Activated CD4-positive, alpha-beta memory T cell treated with anti-CD3 and anti-CD28 coated beads for 36 hours (primary cell): ENCODE results near the gene ZC3H12C. TPM values are rescaled to one million over a fixed set of nuclear protein-coding genes. Genes with fewer than 3 reads are reported as not detected.

ENCODE experiments used
- CTCF ChIA-PET: fragments of 350-600 bp; sonication (Branson Sonifier 250); formaldehyde crosslinking; loops from one replicate; lab custom pipeline; 2021; ENCODE audit warnings: antibody characterized with exemption, inconsistent platforms; lab: Charles Lee
- POLR2A ChIA-PET: fragments of 350-600 bp; sonication (Branson Sonifier 250); formaldehyde crosslinking; loops from one replicate; lab custom pipeline; 2021; ENCODE audit warnings: antibody characterized with exemption; lab: Charles Lee
- DNase-seq: peaks from one replicate; pipeline ENCODE4 v3.0.0-alpha.2; 2020
- H3K27ac Mint-ChIP-seq: one replicate; pipeline ENCODE4 v1.8.0; 2021; ENCODE audit warnings: mixed read lengths
- H3K27me3 Mint-ChIP-seq: one replicate; pipeline ENCODE4 v1.8.0; 2021; ENCODE audit warnings: mixed read lengths
- H3K36me3 Mint-ChIP-seq: one replicate; pipeline ENCODE4 v1.8.0; 2021; ENCODE audit warnings: mixed read lengths
- H3K4me1 Mint-ChIP-seq: one replicate; pipeline ENCODE4 v1.8.0; 2021; ENCODE audit warnings: low read depth, mixed read lengths
- H3K4me3 Mint-ChIP-seq: one replicate; pipeline ENCODE4 v1.8.0; 2021; ENCODE audit warnings: mild to moderate bottlenecking, mixed read lengths
- H3K9me3 Mint-ChIP-seq: one replicate; pipeline ENCODE4 v1.8.0; 2021; ENCODE audit warnings: mixed read lengths
- intact Hi-C: fragments of 100-400 bp; cut with micrococcal nuclease; formaldehyde crosslinking; loops from one replicate; pipeline ENCODE4 v1.15.1; 2023
- total RNA-seq, 2 experiments: library from RNA; stranded (reverse); gene quantifications; one replicate each; pipeline ENCODE4 v1.2.3, GENCODE V29; 2021

The ZC3H12C gene
- under 1 TPM; 0.46 to 0.69 TPM for total RNA-seq

GRCh38 chr11:110092515-110093406, at the start of gene ZC3H12C:
TSS of gene ZC3H12C (plus strand) at chr11:110093392. CDS start at chr11:110093412, 20 bp downstream.
- no peak within 1 kb of the TSS for H3K27ac Mint-ChIP-seq
- no peaks in the 10 kb centered on the region for H3K9me3 Mint-ChIP-seq

DNA sequence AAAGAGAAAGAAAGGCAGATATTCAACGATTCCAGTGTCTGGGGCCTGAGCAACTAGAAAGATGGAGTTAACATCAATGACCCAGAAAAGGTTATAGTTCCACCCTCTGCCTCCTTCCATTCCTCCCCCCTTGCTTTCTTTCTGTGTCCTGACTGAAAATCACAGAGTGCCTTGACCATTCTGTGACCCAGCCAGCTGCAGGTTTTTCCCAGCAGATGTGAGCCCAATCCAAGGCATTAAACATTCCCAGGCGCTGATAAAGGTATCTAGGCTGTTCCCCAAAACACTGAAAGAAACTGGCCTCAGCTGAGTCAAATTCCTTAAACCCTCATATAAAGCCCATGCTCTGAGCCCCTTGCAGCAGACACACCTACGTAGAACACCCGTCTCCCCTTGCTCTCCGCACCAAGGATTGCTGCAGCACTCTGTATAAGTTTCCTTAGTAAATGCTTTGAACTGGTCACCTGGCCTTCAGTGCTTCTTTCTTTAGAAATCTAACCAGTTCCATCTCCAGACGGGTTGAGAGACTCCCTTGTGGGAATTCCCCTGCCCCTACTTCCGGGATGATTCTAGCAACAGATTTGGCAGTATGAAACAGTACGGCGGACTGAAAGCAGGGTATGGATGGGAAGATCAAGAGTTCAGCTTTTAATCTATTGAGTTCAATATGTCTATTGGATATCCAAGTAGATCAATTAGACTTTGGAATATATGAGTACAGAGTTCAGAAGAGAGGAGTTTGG, 48.8 kb upstream of the ZC3H12C start:
- no peaks in the 10 kb centered on the region for H3K9me3 Mint-ChIP-seq
- H3K4me3 Mint-ChIP-seq = no peak overlapping the region
- CTCF ChIA-PET = no interaction called here
- DNase-seq = no peak
- POLR2A ChIA-PET = no interaction called here
- no peak overlapping the region for H3K27ac Mint-ChIP-seq
- H3K36me3 Mint-ChIP-seq = no peaks in the 10 kb centered on the region
- H3K27me3 Mint-ChIP-seq = peaks cover 6% of the 10 kb centered on the region
- no peaks in the 10 kb centered on the region for H3K4me1 Mint-ChIP-seq
- intact Hi-C loops = no loop called here

More at GRCh38 chr11:110092515-110093406, at the start of gene ZC3H12C:
- no peaks in the 10 kb centered on the region for H3K36me3 Mint-ChIP-seq
- H3K27me3 Mint-ChIP-seq = peaks cover 43% of the 10 kb centered on the region
- H3K4me1 Mint-ChIP-seq = peaks cover 9% of the 10 kb centered on the region
- ChIA-PET CTCF (interaction anchor here (1.4 kb wide), 1 partner anchor 15 kb away, joined by 6 read pairs; no protein-coding TSS in a partner anchor), POLR2A (no interaction called here)
- H3K4me3 Mint-ChIP-seq = peak within 1 kb of the TSS; percentile 74
- intact Hi-C loops = loop anchor here (5.0 kb wide), 3 partner anchors 145 to 340 kb away; no protein-coding TSS in a partner anchor
- peak; percentile 63 for DNase-seq

DNA sequence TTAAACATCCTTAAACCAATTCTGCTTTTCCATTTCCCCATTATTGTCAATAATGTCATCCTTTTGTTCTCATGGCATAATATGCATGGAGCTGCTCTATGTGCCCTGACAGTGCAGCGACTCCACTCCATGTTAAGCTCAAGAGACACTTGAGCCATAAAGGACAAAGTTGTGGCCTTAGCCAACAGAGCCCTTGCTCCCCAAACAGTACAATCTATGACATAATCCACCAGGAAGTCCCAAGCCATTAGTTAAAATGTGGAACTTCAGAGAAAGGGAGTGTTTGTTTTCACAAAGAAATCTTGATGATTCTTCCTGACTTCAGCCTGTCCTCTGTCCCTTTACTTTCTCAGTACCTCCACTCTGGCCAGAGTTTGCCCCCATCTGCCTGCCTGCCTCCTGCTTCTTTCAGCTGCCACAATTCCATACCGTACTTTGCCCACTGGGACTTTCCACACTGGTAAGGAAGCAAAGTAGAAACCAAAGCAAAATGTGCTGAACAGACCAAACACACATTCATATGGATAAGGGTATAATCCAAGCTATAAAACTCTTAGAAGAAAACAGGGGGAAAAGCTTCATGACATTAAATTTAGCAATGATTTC, 46.3 kb upstream of the ZC3H12C start:
- ChIA-PET CTCF (no interaction called here), POLR2A (interaction anchor here (0.6 kb wide), 1 partner anchor 32 kb away, joined by 3 read pairs; no protein-coding TSS in a partner anchor)
- Mint-ChIP-seq H3K36me3 (no peaks in the 10 kb centered on the region), H3K9me3 (no peaks in the 10 kb centered on the region), H3K4me3 (no peak overlapping the region), H3K27ac (no peak overlapping the region), H3K4me1 (no peaks in the 10 kb centered on the region), H3K27me3 (peaks cover 3% of the 10 kb centered on the region)
- intact Hi-C loops = no loop called here
- DNase-seq = no peak

- Mint-ChIP-seq H3K27ac (no peak overlapping the region), H3K36me3 (peaks cover 2% of the 10 kb centered on the region), H3K4me1 (no peaks in the 10 kb centered on the region), H3K4me3 (no peak overlapping the region), H3K9me3 (peaks cover 14% of the 10 kb centered on the region), H3K27me3 (no peaks in the 10 kb centered on the region)
- DNase-seq = no peak
- POLR2A ChIA-PET = no interaction called here
- intact Hi-C loops = no loop called here
- CTCF ChIA-PET = no interaction called here
Observed at GRCh38 chr11:110049501-110050200, 43.5 kb upstream of the ZC3H12C start.

- CTCF ChIA-PET = no interaction called here
- Mint-ChIP-seq H3K36me3 (peaks cover 2% of the 10 kb centered on the region), H3K9me3 (peaks cover 14% of the 10 kb centered on the region), H3K4me1 (no peaks in the 10 kb centered on the region), H3K27ac (no peak overlapping the region), H3K4me3 (no peak overlapping the region), H3K27me3 (no peaks in the 10 kb centered on the region)
- no peak for DNase-seq
- POLR2A ChIA-PET = no interaction called here
- intact Hi-C loops = no loop called here
Observed at GRCh38 chr11:110050201-110050506, 43.0 kb upstream of the ZC3H12C start.

- POLR2A ChIA-PET = no interaction called here
- H3K4me3 Mint-ChIP-seq = no peak overlapping the region
- no peaks in the 10 kb centered on the region for H3K4me1 Mint-ChIP-seq
- H3K9me3 Mint-ChIP-seq = peaks cover 14% of the 10 kb centered on the region
- intact Hi-C loops = no loop called here
- H3K27me3 Mint-ChIP-seq = no peaks in the 10 kb centered on the region
- H3K36me3 Mint-ChIP-seq = peaks cover 2% of the 10 kb centered on the region
- DNase-seq = no peak
- CTCF ChIA-PET = no interaction called here
- no peak overlapping the region for H3K27ac Mint-ChIP-seq
Observed at GRCh38 chr11:110053848-110054414, 39.3 kb upstream of the ZC3H12C start.

- intact Hi-C loops = no loop called here
- Mint-ChIP-seq H3K4me3 (no peak overlapping the region), H3K36me3 (peaks cover 2% of the 10 kb centered on the region), H3K9me3 (peaks cover 14% of the 10 kb centered on the region), H3K27me3 (peaks cover 6% of the 10 kb centered on the region), H3K4me1 (no peaks in the 10 kb centered on the region), H3K27ac (no peak overlapping the region)
- ChIA-PET POLR2A (no interaction called here), CTCF (interaction anchor here (0.7 kb wide), 1 partner anchor 125 kb away, joined by 4 read pairs; no protein-coding TSS in a partner anchor)
- no peak for DNase-seq
Observed at GRCh38 chr11:110056956-110057355, 36.2 kb upstream of the ZC3H12C start.

DNA sequence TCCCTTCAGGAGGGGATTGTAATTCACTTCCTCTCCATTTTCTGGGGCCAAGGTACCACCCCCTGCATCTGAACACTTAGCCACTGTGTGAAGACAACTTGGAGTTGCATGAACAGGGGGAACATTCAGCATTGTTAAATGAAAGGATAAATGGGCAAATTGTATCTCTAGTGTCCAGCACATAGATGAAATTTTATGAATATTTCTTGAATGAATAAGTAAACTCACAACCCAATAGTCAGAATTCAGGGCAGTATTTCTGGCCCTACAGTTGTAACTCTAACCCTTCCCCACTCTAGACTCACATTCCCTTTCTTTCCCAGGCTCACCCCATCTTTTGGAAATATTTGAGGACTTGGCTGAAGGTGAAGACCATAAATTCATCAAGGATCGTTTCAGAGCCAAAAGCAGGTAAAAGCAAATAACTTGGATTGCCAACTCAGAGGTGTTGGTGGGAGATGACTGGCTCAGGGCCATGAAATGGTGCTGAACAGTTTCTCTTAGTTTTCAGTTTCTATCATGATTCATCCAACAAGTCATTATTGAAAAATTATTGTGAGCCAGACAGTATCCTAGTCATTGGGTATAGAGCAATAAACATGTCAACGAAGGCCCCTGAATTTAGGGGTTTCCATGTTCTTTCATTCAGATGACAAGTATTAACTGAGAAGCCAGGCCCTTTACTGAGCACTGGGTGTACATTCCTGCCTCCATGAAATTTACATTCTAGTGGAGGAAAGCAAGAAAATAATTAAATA, 33.3 kb upstream of the ZC3H12C start:
- H3K4me3 Mint-ChIP-seq = no peak overlapping the region
- H3K36me3 Mint-ChIP-seq = no peaks in the 10 kb centered on the region
- H3K4me1 Mint-ChIP-seq = no peaks in the 10 kb centered on the region
- H3K27me3 Mint-ChIP-seq = peaks cover 6% of the 10 kb centered on the region
- no peak for DNase-seq
- ChIA-PET CTCF (no interaction called here), POLR2A (no interaction called here)
- H3K27ac Mint-ChIP-seq = no peak overlapping the region
- intact Hi-C loops = no loop called here
- no peaks in the 10 kb centered on the region for H3K9me3 Mint-ChIP-seq

DNA sequence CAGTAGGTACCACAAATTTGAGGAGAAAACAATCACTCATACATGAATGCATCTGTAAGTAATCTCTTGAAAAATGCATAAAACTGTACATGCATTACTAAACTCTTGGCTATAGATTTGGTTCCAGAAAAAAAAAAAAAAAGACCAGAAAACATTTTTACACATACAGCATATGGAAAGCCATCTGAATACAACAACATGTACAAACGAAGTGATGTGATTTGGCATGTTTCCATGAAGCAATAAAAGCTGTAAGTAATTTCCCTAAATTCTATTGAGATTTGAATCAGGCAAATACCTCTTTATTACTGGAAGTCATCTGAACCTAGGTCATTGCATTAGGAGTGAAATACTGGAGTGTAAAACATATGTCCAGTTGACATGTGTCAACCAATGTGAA, 31.9 kb upstream of the ZC3H12C start:
- ChIA-PET POLR2A (no interaction called here), CTCF (no interaction called here)
- no peaks in the 10 kb centered on the region for H3K36me3 Mint-ChIP-seq
- peaks cover 6% of the 10 kb centered on the region for H3K27me3 Mint-ChIP-seq
- H3K9me3 Mint-ChIP-seq = no peaks in the 10 kb centered on the region
- DNase-seq = no peak
- no peak overlapping the region for H3K4me3 Mint-ChIP-seq
- H3K4me1 Mint-ChIP-seq = no peaks in the 10 kb centered on the region
- H3K27ac Mint-ChIP-seq = no peak overlapping the region
- intact Hi-C loops = no loop called here

DNA sequence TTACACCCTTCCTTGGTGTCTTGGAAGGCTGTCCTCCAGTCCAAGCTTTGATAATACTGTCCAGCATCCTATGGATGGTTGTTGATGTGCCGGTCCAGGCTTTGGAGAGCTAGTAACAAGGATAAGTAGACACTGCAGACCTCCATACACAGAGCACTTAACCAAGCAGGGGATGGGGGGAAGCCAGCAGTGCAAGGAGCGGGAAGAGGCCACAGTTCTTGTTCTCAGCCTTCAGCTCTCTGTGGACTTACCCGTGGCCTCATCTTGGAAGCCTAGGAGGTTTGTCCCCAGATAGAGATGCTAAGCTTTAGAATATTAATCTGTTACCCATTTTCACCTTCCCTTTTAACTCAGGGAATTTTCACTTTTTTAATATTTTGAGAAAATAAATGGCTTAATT, 30.9 kb upstream of the ZC3H12C start:
- no peak for DNase-seq
- Mint-ChIP-seq H3K27ac (no peak overlapping the region), H3K4me3 (no peak overlapping the region), H3K9me3 (no peaks in the 10 kb centered on the region), H3K27me3 (peaks cover 6% of the 10 kb centered on the region), H3K4me1 (no peaks in the 10 kb centered on the region), H3K36me3 (no peaks in the 10 kb centered on the region)
- POLR2A ChIA-PET = no interaction called here
- CTCF ChIA-PET = no interaction called here
- intact Hi-C loops = no loop called here

DNA sequence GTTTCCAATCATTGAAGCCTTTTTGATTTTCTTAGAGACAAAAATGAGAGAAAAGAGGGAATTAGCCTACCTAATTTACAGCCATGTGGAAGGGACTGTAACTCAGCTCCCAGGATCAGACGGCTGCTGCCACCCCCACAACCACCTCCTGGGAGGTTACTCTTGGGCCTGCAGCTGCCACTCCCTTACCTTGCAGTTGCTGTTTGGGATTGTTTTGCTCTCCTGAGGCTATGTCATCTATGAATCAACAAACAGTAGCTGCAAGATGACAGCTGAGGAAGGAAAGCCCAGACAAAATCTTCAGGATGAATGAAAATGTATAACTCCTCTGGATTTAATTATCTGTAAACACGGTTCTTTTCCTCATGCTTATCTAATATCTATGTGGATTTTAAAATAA, 28.0 kb upstream of the ZC3H12C start:
- no peaks in the 10 kb centered on the region for H3K36me3 Mint-ChIP-seq
- intact Hi-C loops = no loop called here
- CTCF ChIA-PET = no interaction called here
- peaks cover 8% of the 10 kb centered on the region for H3K27me3 Mint-ChIP-seq
- H3K4me3 Mint-ChIP-seq = no peak overlapping the region
- no peak overlapping the region for H3K27ac Mint-ChIP-seq
- H3K4me1 Mint-ChIP-seq = no peaks in the 10 kb centered on the region
- H3K9me3 Mint-ChIP-seq = no peaks in the 10 kb centered on the region
- POLR2A ChIA-PET = no interaction called here
- DNase-seq = no peak
